T-helper 2 cell (primary cell): ENCODE results near the gene SLC5A5.
A peak's percentile ranks its signal among the peaks of the same experiment; 100 is the strongest.

Experiments used
- DNase-seq, 5 experiments: peaks; one replicate each; pipeline versions ENCODE4 v3.0.0 to v3.0.0-alpha.2; 2012 to 2022
- total RNA-seq, 2 donors: gene quantifications; one replicate each; lab custom pipeline; 2026; lab: John Stamatoyannopoulos, UW

The SLC5A5 gene
- total RNA-seq: 1.6 to 3.7 reads per million in 2 donors

GRCh38 chr19:17871878-17872250, at the start of gene SLC5A5:
TSS of gene SLC5A5 (plus strand) at chr19:17871945. CDS start at chr19:17872320, 375 bp downstream.
- DNase-seq: peak in 1 of 5 experiments; percentile 36

GRCh38 chr19:17824339-17824738, 47.4 kb upstream of the SLC5A5 start:
- DNase-seq: no peak

DNA sequence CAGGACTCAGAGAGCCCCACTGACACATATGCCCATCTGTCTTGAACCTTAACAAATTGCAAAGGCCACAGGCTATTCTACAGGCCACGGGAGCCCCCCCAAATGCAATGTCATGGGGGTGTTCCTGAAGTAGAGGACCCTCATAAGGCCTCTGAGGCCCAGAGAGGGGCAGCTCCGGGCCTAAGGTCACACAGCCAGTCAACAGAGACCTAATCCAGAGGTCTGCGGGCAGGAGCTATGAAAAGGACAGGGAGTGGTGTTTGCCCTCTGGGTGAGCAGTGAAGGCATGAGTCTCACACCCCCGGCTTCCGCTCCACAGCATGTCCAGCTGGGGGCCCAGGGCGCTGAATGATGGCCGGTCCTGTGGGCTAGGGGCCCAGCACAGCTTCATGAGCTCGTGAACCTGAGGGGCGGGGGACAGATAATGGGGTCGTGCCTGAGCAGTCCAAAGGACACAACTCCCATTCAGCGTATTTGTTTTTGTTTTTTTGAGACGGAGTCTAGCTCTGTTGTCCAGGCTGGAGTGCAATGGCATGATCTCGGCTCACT, 45.2 kb upstream of the SLC5A5 start:
- DNase-seq: no peak

DNA sequence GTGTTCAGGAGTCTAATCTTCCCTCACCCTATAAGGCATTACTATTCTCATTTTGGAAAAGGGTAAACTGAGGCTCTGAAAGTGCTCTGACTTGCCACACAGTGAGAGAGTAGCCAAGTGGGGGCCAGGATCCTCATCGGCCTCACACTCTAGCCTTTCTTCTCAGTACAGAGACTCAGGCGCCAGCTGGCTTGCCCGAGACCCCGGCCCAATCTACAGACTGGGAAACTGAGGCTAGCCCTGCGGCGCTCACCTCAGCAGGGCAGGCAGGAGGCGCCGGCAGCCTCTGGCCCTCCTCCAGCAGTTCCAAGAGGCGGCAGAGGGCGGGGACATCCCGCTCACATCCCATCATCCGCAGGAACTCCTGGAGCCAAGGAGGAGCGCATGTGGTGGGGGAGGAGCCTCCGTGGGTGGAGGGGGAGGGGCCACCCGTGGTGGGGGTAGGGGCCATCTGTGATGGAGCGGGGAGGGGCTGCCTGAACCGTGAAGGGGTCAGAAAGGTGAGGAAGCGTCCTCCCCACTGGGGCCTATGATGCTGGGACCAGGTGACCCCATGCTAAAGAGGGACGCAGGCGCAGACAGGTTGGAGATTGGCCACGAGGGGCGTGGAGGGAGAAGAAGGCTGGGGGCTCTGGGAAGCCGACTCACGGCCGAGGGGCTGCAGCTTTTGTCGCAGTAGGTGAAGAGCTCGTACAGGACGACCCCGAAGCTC, 41.7 kb upstream of the SLC5A5 start:
- DNase-seq: no peak

DNA sequence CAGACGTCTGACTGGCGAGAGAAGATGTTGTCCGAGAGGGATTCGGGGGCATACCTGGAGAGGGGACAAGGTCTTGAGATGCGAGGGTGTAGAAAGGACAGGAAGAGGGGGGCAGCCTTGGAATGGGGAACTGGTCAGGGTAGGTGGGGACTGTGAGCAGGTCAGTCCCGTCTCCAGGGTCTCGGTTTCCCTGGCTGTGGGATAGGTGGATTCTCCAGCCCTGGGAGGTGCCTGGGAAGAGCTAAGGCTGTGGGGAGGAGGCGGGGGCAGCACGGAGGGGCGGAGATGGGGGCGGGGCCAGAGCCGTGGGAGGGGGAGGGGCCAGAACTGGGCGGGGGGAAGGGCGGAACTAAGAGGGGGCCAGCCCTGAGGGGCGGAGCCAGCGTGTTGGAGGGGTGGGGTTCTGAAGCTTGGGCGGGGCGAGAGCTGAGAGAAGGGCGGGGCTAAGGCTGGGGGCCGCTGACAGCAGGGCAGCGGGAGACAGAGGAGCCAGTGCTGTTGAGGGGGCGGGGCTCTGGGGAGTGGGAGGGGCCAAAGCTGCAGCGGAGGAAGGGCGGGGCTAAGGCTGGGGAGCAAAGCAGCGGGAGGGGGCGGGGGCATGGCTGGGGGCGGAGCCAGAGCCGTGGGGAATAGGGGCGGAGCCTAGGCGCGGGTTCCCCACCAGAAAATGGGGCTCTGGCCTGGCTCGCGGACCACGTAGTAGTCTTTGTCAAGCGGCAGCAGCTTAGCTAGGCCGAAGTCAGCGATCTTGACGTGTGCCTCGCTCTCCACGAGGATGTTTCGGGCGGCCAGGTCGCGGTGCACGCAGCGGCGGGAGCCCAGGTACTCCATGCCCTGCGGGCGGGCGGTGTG, 41.0 kb upstream of the SLC5A5 start:
- peak in 4 of 5 experiments; percentile 18 to 48 (median 33) for DNase-seq

- DNase-seq: no peak
These were observed 40.3 kb upstream of the SLC5A5 start for GRCh38 chr19:17831419-17831888.

- DNase-seq: no peak
These were observed 39.1 kb upstream of the SLC5A5 start for GRCh38 chr19:17832443-17833208.

DNA sequence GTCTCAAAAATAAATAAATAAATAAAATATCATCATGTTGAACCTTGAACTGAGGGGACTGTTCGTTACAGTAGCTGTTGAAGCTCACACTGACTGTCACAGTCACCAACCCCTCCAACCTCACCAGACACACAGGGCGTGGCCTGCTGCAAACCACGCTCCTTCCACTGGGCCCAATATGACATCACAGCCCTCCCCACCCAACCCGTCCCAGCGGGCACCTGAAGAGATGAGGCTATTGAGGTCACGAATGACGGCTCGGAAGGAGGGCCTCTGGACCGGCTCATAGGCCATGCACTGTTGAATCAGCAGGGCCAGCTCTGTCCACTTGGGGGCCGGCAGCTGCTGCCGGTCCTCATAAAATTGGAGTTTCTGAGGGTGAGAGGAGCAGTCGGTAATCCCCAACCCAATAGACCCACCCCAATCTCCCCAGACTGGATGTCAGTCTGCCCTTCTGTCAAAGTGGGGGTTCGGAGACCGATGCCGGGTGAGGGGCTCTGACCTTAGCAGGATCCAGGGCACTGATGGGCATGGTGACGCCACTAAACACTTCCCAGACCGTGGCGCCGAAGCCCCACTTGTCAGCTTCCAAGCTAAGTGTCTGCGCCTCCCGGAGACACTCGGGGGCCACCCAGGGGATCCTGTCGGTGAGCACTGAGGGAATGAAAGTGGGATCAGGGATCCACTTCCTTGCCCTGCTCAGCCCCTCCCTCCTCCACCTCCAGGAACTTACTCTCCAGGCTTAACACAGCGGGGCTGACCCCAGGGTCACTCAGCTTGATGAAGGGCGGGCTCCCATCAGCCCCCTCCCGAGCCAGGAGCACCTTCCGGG, 37.2 kb upstream of the SLC5A5 start:
- peak in 1 of 5 experiments; percentile 58 for DNase-seq

DNA sequence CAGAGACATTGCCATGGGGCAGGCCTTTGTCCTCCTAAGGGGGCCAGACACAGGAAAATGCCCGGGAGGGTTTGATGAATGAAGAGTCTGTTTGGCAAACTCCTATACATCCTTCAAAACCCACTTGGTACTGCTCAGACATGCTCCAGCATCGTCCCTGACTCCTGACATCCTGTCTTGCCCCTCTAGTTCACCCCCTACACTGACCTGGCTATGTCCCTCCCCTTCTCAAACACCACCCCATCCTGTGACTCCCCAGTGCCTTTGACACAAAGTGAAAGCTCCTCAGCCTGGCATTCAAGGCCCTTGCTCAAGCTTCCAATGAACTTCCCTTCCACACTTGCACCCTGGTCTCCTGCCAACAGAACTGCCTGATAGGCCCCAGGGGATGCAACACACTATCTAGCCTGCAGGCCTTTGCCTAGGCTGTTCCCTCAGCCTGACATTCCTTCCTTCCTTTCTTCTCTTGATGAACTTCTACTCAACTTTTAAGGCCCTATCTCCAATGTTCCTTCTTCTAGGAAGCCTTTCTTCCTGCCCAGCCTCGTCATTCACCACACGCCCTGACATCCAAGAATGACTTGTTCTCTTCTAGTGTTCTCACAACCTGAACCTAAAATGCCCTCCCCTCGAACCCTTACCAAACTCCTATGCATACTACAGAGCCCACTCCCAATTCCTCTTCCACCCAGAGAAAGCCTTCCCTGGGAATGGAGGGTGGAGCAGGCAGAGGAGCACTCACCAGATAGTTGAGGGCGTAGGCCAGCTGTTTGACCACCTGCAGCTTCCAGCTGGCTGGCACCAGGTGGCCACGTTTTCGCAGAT, 36.4 kb upstream of the SLC5A5 start:
- DNase-seq: no peak

DNA sequence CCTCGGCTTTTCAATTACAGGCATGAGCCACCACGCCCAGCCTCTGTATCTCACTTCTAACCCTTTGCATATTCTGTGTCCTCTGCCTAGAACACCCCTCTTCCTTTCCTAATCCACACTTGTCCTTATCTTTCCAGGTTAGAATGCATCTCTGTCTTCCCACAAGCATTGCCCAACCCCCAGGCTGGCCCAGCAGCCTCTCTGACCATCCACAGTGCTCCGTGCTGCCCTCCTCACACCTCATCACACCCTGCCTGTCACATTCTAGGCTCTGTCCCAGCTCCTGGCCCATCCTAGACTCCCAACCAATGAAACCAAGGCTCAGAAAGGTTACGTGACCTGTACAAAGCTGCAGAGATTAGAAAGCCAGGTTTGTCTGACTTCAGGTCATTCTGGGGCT, 35.2 kb upstream of the SLC5A5 start:
- DNase-seq: no peak

- DNase-seq: no peak
These were observed 33.8 kb upstream of the SLC5A5 start for GRCh38 chr19:17837972-17838371.

DNA sequence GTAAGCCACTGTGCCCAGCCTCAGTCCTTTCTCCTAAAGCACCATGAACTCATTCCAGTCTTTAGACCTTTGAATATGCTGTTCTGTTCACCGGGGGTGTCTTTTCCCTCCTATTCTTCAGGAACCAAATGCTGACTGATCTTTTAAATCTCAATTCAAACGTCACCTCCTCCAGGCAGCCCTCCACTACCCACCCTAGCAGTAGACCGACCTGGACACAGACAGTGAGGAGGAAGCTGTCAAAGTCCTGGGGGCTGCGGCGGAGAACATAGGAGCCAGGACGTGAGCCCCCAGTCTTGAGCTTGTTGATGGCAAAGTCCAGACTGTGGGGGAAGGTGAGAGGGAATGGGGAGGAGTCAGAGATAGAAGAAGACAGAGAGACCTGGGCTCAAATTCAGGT, 31.7 kb upstream of the SLC5A5 start:
- DNase-seq: no peak

DNA sequence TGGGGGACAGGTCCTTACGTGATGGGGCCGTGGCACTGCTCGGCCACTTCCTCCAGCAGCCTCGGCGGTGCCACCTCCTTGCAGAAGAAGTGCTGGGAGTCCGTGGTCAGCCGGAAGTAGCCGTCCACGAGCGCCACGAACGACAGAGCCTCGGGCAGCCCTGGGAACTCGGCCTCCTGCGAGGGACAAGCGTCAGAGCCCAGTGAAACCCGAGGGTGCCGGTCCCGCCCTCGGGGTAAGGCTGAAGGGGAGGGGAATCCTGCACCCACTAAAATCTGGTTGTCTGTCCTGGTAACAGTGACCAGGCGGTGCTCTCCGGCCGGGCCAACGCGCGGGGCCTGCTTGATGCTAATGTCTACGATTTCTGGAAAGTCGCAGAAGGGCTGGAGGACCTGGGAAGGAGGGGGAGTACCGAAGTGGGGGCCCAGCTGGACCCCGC, 30.4 kb upstream of the SLC5A5 start:
- DNase-seq: no peak

- peak in 3 of 5 experiments; percentile 38 to 61 (median 51) for DNase-seq
These were observed 29.7 kb upstream of the SLC5A5 start for GRCh38 chr19:17841810-17842662.

DNA sequence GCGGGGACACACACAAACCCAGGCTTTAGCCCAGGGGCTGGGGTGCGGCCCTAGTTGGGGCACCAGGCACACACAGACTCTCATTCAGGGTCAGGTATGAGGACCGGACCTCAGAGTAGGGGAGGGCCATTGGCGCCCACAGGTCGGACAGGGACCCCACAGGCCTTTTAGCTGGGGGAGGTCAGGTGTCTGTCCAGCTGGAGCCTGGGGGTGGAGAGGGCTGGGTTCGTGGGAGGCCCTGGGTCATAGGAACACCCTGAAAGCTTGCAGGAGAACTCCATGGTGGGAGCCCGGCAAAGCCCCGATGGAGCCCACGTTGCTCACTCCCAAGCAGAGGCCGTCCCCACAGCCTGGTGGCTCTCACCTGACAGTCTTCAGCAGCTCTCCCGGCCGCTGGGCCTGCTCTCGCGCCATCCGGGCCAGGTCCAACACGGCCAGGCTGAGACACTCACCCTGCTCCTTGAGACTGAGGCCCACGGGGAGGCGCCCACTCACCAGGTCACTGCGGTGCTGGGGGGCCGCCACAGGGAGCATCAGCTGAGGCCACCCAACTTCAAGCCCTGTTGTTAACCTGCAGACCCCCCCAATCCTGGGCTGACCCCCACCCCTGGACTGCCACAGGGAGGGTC, 29.0 kb upstream of the SLC5A5 start:
- DNase-seq: no peak

- no peak for DNase-seq
These were observed 28.4 kb upstream of the SLC5A5 start for GRCh38 chr19:17843292-17843827.

DNA sequence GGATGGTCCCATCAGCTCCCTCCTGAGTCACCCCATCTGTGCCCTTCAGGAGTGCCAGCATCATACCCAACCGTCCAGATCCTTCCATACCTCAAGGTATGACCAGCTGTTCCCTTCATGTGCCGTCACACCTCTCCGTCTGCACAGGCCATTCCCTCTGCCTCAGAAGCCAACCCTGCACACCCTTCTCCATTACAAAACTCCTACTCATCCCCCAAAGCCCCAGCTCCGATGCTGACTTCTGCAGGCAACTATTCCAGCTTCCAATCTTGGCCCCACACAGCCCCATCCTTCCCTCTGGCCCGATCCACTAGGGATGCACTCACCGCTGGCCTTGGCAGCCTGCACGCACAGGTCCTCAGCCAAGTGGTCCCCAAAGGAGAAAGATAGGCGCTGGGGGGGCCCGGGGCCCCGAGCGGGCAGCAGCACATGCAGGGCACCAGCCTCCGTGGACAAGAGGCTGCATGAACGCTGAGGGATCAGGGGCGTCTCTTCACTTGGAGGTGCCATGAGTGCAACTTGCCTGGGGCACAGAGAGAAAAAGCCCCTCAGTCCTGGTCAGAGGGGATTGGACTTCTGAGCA, 27.7 kb upstream of the SLC5A5 start:
- DNase-seq: no peak

- peak in 3 of 5 experiments; percentile 44 to 71 (median 68) for DNase-seq
These were observed 25.6 kb upstream of the SLC5A5 start for GRCh38 chr19:17846146-17846545.
